Smooth muscle cell of the umbilical artery (primary cell): ENCODE results near the gene NPAS2. TPM values are rescaled to one million over a fixed set of nuclear protein-coding genes. Genes with fewer than 3 reads are reported as not detected.

Experiments
- total RNA-seq: library from RNA; depleted of rRNA; stranded (reverse); fragments of >200 nt; gene quantifications from 2 replicates; pipeline ENCODE4 v1.2.3, GENCODE V29; 2014

NPAS2 gene, protein sequence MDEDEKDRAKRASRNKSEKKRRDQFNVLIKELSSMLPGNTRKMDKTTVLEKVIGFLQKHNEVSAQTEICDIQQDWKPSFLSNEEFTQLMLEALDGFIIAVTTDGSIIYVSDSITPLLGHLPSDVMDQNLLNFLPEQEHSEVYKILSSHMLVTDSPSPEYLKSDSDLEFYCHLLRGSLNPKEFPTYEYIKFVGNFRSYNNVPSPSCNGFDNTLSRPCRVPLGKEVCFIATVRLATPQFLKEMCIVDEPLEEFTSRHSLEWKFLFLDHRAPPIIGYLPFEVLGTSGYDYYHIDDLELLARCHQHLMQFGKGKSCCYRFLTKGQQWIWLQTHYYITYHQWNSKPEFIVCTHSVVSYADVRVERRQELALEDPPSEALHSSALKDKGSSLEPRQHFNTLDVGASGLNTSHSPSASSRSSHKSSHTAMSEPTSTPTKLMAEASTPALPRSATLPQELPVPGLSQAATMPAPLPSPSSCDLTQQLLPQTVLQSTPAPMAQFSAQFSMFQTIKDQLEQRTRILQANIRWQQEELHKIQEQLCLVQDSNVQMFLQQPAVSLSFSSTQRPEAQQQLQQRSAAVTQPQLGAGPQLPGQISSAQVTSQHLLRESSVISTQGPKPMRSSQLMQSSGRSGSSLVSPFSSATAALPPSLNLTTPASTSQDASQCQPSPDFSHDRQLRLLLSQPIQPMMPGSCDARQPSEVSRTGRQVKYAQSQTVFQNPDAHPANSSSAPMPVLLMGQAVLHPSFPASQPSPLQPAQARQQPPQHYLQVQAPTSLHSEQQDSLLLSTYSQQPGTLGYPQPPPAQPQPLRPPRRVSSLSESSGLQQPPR
- 24.3 and 82.1 TPM in 2 replicates for total RNA-seq

GRCh38 chr2:100819370-100820272 lies at the start of gene NPAS2:
Gene NPAS2 (plus strand): TSS chr2:100820139. CDS start chr2:100904755, 84,616 bp downstream.

GRCh38 chr2:101001691-101002561 lies 182.0 kb downstream of the NPAS2 start, which contains the start of gene RPL31:
Gene RPL31 (plus strand): TSS chr2:101002289. CDS start chr2:101002702, 413 bp downstream.

Other genes with a start within 250 kb of the NPAS2 start
- gene RPL31, start 182.2 kb downstream of the NPAS2 start, total RNA-seq = 759 and 1,478 TPM in 2 replicates